DMS153 treated with DMSO at 0.1 percent for 48 hours (cell line): ENCODE data around the gene TMEM135.

Source experiments
- DNase-seq: peaks from one replicate; lab custom pipeline; 2025; ENCODE audit not compliant: unreplicated experiment; lab: John Stamatoyannopoulos, UW

Gene TMEM135

GRCh38 chr11:87190071-87190470 is 152.3 kb downstream of the TMEM135 start:
- no peak for DNase-seq

- no peak for DNase-seq
Measured at GRCh38 chr11:87193756-87194470, 156.2 kb downstream of the TMEM135 start.

- DNase-seq, result no peak
Measured at GRCh38 chr11:87194985-87195820, 157.5 kb downstream of the TMEM135 start.

GRCh38 chr11:87198266-87198881 is 160.6 kb downstream of the TMEM135 start:
- DNase-seq, result no peak

GRCh38 chr11:87201376-87201775 is 163.6 kb downstream of the TMEM135 start:
- no peak for DNase-seq

GRCh38 chr11:87203907-87204602 is 166.3 kb downstream of the TMEM135 start:
- no peak for DNase-seq

- no peak for DNase-seq
Measured at GRCh38 chr11:87212891-87213290, 175.2 kb downstream of the TMEM135 start.

GRCh38 chr11:87213444-87213843 is 175.7 kb downstream of the TMEM135 start:
- no peak for DNase-seq

- no peak for DNase-seq
Measured at GRCh38 chr11:87215236-87215635, 177.5 kb downstream of the TMEM135 start.

GRCh38 chr11:87219266-87219665 is 181.5 kb downstream of the TMEM135 start:
- no peak for DNase-seq

- no peak for DNase-seq
Measured at GRCh38 chr11:87223816-87224215, 186.1 kb downstream of the TMEM135 start.

- no peak for DNase-seq
Measured at GRCh38 chr11:87224486-87224885, 186.8 kb downstream of the TMEM135 start.

- no peak for DNase-seq
Measured at GRCh38 chr11:87228820-87229219, 191.1 kb downstream of the TMEM135 start.

GRCh38 chr11:87230995-87231394 is 193.3 kb downstream of the TMEM135 start:
- no peak for DNase-seq

- DNase-seq, result no peak
Measured at GRCh38 chr11:87232320-87232719, 194.6 kb downstream of the TMEM135 start.

- no peak for DNase-seq
Measured at GRCh38 chr11:87235366-87235765, 197.6 kb downstream of the TMEM135 start.

GRCh38 chr11:87236368-87236767 is 198.6 kb downstream of the TMEM135 start:
- DNase-seq, result no peak

- DNase-seq, result no peak
Measured at GRCh38 chr11:87239001-87239400, 201.3 kb downstream of the TMEM135 start.

- no peak for DNase-seq
Measured at GRCh38 chr11:87239531-87239930, 201.8 kb downstream of the TMEM135 start.

GRCh38 chr11:87251560-87251959 is 213.8 kb downstream of the TMEM135 start:
- DNase-seq, result no peak

- no peak for DNase-seq
Measured at GRCh38 chr11:87252869-87253268, 215.1 kb downstream of the TMEM135 start.
